ENCODE results near the gene SLC9A7.

Gene SLC9A7

DNA sequence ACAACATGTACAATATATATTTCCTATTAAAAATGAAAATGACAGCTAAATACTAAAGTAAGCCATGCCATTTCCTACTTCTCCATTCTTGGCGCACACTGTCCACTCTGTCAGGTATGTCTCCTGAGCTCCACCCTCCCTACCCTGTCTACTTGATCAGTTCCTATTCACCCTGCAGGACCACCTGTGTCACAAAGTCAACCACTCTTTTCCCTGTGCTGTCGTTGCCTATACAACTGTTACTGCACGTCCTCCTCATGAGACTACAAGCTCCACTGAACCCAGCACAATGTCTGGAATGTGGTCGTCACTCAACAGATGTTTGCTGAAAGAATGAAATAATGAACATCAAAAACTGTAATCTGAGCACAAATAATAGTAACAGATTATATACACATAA lies 54.9 kb downstream of the SLC9A7 start:
- H3K4me1 ChIP-seq (ENCODE audit: low read depth, poor library complexity, severe bottlenecking) = no peaks in the 10 kb centered on the region
- H3K36me3 ChIP-seq (ENCODE audit: insufficient read depth) = no peaks in the 10 kb centered on the region
- H3K4me3 ChIP-seq (IDR thresholded peaks at IDR 0.05; ENCODE audit: insufficient read depth, low read depth, low read length) = no peak overlapping the region
- H3K9ac ChIP-seq = no peak overlapping the region
- no peak overlapping the region for H3K4me2 ChIP-seq
- no peaks in the 10 kb centered on the region for H4K20me1 ChIP-seq (ENCODE audit: insufficient read depth)
- H3K79me2 ChIP-seq (ENCODE audit: insufficient read depth, low read depth) = no peaks in the 10 kb centered on the region
- TF ChIP-seq CTCF (conservative IDR thresholded peaks at IDR 0.05; ENCODE audit: low read depth, low read length) = no peak
- H2AFZ ChIP-seq (ENCODE audit: low read depth) = no peak overlapping the region
- H3K27me3 ChIP-seq (ENCODE audit: insufficient read depth, low read depth) = no peaks in the 10 kb centered on the region
- H3K27ac ChIP-seq = no peak overlapping the region

GRCh38 chrX:46698691-46699090 lies 60.2 kb downstream of the SLC9A7 start:
- no peak overlapping the region for H3K4me2 ChIP-seq

GRCh38 chrX:46695491-46695890 lies 63.4 kb downstream of the SLC9A7 start:
- Histone ChIP-seq H3K4me3 (IDR thresholded peaks at IDR 0.05; ENCODE audit: insufficient read depth, low read depth, low read length) (no peak overlapping the region), H2AFZ (ENCODE audit: low read depth) (no peak overlapping the region), H4K20me1 (ENCODE audit: insufficient read depth) (no peaks in the 10 kb centered on the region), H3K4me1 (ENCODE audit: low read depth, poor library complexity, severe bottlenecking) (no peaks in the 10 kb centered on the region), H3K79me2 (ENCODE audit: insufficient read depth, low read depth) (no peaks in the 10 kb centered on the region), H3K9ac (no peak overlapping the region), H3K36me3 (ENCODE audit: insufficient read depth) (no peaks in the 10 kb centered on the region), H3K27ac (no peak overlapping the region), H3K4me2 (no peak overlapping the region), H3K27me3 (ENCODE audit: insufficient read depth, low read depth) (no peaks in the 10 kb centered on the region)
- TF ChIP-seq CTCF (conservative IDR thresholded peaks at IDR 0.05; ENCODE audit: low read depth, low read length) = no peak

More at GRCh38 chrX:46698691-46699090, 60.2 kb downstream of the SLC9A7 start:
- TF ChIP-seq CTCF (conservative IDR thresholded peaks at IDR 0.05; ENCODE audit: low read depth, low read length) = no peak
- H3K9ac ChIP-seq = no peak overlapping the region
- no peak overlapping the region for H3K4me3 ChIP-seq (IDR thresholded peaks at IDR 0.05; ENCODE audit: insufficient read depth, low read depth, low read length)
- no peaks in the 10 kb centered on the region for H3K4me1 ChIP-seq (ENCODE audit: low read depth, poor library complexity, severe bottlenecking)
- no peak overlapping the region for H2AFZ ChIP-seq (ENCODE audit: low read depth)
- no peaks in the 10 kb centered on the region for H4K20me1 ChIP-seq (ENCODE audit: insufficient read depth)
- no peaks in the 10 kb centered on the region for H3K79me2 ChIP-seq (ENCODE audit: insufficient read depth, low read depth)
- H3K36me3 ChIP-seq (ENCODE audit: insufficient read depth) = no peaks in the 10 kb centered on the region
- no peak overlapping the region for H3K27ac ChIP-seq
- H3K27me3 ChIP-seq (ENCODE audit: insufficient read depth, low read depth) = no peaks in the 10 kb centered on the region

DNA sequence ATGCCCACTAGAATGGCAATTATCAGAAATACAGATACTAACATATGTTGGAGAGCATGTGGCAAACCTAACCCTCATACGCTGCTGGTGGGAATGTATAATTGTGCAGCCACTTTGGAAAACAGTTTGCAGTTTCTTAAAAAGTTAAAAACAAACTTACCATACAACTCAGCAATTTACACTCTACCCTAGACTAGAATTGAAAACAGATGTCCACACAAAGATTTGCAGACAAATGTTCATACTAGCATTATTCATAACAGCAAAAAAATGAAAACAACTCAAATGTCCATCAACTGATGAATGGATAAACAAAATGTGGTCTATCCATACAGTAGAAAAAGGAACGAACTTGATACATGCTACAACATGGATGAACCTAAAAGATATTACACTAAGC lies 64.4 kb downstream of the SLC9A7 start:
- Histone ChIP-seq H3K4me2 (no peak overlapping the region), H3K27ac (no peak overlapping the region), H3K27me3 (ENCODE audit: insufficient read depth, low read depth) (no peaks in the 10 kb centered on the region), H3K79me2 (ENCODE audit: insufficient read depth, low read depth) (no peaks in the 10 kb centered on the region), H4K20me1 (ENCODE audit: insufficient read depth) (no peaks in the 10 kb centered on the region), H3K9ac (no peak overlapping the region), H3K4me3 (IDR thresholded peaks at IDR 0.05; ENCODE audit: insufficient read depth, low read depth, low read length) (no peak overlapping the region), H3K36me3 (ENCODE audit: insufficient read depth) (no peaks in the 10 kb centered on the region), H2AFZ (ENCODE audit: low read depth) (no peak overlapping the region), H3K4me1 (ENCODE audit: low read depth, poor library complexity, severe bottlenecking) (no peaks in the 10 kb centered on the region)
- TF ChIP-seq CTCF (conservative IDR thresholded peaks at IDR 0.05; ENCODE audit: low read depth, low read length) = no peak

Measured in KMS-11 (cell line).